ENCODE results near the gene MEAK7.

MEAK7 gene

DNA sequence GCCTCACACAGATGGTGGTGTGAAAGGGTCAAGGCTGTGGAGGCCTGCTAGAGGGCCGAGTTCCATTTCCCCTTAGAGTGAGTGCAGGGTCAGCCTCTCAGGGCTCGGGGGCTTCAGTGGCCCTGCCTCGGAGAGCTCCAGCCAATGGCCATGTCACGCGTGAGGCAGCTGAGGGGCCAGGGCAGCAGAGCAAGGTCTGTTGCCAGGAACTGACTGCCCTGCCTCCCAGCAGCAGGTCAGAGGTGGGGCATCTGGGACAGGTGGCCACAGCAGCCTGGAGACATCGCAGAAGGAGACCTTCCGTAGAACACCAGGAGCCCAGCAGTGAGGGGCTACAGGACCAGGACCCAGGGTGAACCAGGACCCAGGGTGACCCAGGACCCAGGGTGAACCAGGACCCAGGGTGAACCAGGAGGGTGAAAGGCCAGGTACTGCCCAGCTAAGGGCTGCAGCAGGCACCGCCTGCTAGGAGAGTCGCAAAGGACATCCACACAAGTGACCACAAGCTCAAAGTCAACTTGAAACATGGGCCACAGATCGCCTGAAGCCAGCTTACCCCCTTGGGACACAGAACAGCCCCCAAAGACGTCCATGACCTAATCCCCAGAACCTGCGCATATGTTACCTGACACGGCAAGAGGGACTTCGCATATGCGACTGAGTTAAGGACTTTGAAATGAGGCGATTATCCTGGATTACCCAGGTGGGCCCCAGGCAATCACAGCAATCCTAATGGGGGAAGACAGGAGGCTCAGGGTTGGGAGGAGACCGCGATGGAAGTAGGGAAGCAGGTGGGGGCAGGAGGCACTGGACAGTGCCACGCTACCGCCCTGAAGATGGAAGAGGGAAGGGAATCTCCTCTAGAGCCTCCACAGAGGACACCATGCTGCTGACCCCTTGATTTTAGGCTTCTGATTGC lies 4.8 kb upstream of the MEAK7 start:
- FAIRE-seq, result no peak

DNA sequence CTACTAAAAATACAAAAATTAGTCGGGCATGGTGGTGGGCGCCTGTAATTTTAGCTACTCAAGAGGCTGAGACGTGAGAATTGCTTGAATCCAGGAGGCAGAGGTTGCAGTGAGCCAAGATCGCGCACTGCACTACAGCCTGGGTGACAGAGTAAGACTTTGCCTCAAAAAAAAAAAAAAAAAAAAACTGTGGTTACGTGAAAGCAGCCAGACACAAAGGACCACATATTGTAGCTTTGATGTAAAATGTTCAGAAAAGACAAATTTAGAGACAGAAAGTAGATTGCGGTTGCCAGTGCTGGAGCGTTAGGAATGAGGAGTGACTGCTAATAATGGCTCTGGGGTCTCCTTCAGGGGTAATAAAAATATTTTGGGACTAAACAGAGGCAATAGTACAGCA lies 4.0 kb upstream of the MEAK7 start:
- FAIRE-seq, result no peak

DNA sequence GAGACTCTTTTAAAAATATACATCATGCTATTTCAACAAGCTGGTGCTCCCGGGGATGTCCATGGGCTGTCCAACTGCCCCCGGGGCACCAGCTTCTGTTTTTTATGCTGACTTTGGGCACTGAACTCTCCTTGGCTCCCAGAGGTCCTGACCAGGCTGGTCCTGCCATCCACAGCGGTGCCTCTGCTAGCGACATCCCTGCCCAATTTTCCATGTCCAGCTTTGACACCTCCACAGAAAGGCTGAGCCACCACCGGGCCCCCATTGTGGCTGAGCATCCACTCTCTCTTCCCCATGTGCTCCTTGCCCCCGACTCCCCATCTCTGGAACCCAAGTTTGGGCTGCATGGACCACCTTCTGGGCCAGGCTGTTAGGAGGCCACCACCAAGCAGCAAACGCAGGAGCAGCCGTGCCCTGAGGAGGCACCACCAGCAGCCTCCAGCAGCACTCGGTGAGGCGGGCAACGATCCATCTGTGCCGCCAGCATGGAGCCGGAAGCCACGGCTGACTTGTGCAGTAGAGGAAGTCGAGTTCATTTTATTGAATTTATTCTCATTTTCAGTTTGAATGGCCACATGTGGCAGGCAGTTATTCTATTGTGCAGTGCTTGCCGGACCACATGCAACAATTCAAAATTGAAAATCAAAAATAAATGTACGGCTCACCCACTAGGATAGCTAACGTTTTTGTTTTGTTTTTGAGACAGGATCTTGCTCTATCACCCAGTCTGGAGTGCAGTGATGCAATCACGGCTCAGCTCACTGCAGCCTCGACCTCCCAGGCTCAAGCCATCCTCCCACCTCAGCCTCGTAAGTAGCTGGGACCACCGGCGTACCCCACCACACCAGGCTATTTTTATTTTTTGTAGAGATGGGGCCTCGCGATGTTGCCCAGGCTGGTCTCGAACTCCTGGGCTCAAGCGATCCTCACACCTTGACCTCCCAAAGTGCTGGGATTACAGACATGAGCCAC lies 2.8 kb upstream of the MEAK7 start:
- FAIRE-seq, result no peak

DNA sequence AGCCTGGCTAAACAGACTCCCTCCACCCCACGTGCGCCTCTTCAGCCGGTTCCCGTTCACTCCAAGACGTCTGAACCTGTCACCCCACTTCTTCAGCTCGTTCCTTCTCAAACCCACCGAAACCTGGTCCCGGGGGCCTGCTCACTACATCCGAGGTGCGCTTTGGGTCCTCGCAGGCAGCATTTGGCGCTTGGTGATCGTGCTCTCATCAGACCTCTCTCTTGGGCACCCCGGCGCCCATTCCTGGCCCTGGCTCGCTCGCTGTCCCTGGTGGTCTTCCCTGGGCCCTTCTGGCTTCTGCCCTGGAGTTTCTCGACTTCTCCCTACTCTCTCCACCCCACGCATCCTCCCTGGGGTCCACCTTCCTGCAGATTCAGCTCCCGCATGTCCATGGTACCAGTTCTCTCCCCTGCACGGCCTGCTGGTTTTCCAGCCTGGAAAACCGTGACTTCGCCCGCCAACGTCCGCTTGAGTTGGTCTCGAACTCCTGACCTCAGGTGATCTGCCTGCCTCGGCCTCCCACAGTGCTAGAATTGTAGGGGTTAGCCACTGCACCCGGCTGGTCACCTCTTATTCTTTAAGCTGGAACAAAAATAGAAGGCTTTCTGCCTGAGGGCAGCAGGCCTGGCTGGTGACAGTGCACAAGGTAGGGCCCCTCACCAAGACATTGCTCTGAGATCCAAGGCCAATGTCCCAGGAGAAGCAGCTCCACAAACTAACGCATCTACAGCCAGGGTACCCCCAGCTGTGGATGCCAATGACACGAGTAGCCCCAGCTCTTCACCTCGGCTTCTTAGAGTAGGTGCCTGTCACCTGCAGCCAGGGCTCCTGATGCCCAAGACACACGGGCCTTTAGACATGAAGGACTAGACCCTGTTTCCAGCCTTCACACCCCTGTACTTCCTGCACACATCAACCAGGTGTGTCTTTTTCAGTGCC lies 1.1 kb upstream of the MEAK7 start:
- FAIRE-seq, result no peak

DNA sequence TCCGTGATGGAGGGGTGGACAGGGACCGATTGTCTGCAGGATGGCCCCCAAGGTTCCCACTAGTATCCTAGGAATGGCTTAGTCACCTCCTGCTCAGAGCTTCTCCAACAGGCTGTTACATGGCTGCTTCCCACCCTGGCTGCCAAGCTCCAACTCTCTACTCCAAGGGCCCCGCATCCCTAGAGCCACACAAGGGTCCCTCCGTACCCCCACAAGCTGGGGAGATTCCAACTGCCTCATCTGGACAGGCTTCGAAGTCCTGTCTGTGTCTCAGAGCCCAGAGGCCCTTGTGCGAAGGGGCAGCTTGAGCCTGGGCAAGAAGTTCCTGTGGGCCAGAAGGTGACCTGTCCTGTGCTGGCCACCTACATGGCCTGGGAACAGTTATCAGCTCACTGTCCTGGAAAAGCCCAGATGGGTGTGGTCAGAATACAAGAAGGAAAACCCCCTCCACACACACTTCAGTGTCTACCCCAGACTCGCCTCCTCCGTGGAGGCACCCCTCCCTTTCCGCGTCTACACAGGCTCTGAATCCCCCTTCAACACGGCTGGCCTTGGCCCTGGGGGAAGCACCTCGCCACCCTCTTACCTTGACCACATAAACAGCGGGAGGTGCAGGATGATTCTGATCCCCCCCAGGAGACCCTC lies 586 bp downstream of the MEAK7 start:
- FAIRE-seq, result no peak

DNA sequence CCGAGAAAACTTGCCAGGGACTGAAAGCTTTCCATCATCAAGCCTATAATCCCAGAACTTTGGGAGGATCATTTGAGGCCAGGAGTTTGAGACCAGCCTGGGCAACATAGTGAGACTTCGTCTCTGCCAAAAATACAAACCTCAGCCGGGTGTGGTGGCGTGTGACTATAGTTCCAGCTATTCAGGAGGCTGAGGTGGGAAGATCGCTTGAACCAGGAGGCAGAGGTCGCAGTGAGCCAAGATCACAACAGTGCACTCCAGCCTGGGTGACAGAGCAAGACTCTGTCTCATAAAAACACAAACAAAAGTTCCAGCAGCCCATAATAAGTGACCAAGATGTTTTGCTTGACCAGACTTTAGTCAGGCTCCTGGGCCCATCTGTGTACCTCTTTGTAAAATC lies 1.9 kb downstream of the MEAK7 start:
- FAIRE-seq, result no peak

DNA sequence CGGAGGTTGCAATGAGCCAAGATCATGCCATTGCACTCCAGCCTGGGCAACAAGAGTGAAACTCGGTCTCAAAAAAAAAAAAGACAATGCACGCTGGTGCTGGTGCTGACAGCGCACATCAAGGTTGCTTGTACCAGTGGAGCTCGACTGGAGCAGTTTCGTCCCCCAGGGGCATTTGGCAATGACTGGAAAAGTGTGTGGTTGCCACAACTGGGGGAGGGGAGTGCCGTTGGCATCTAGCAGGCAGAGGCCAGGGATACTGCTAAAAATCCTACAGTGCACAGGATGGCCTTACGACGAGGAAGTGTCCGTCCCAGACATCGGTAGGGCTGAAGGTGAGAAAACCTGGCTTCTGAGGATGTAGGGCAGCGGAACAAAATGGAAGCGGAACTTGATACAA lies 2.4 kb downstream of the MEAK7 start:
- no peak for FAIRE-seq

DNA sequence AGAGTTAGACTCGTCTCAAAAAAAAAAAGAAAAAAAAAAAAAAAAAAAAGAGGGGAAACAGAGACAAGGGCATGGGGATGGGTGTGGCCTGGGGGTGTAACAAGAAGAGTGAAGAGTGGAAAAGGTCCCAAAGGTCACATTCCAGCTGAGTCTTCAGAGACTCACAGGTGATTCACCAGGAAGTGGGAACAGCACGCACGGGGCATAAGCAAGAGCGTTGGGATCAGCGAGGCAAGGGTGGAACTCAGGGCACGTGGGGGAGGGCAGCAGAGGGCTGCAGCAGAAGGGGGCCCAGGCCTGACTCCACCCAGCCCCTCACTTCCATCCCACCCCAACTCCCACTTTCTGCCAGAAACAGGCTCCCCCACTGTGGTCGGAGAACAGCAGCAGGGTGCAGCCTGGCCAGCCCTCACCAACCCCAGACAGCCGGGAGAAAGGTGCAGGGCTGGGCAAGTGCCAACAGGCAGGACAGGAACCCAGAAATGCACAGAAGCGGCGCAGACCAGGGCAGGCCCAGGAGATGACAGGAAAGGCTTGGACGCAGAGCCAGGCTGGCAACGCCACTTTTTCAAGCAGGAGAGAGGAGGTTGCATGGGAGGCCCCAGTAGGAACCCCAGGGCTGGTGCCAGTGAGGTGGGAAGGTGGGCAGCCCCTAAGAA lies 3.3 kb downstream of the MEAK7 start:
- no peak for FAIRE-seq

DNA sequence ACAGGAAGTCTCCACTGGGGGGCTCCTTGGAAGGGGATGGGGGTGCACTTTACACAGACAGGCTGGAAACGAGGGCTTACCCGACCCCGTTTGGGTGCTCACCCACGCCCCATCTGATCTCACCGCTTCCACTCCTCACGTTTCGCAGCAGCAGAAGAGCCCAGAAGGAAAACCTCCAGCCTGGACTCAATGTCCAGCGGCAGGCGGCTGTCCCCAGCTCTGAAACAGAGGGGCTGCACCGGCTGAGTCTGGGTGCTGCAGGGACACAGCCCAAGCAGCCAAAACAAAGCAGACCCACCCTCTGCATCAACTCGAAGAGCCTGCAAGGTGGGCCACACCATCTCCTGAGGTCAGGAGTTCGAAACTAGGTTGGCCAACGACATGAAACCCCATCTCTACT lies 3.9 kb downstream of the MEAK7 start:
- FAIRE-seq, result no peak

DNA sequence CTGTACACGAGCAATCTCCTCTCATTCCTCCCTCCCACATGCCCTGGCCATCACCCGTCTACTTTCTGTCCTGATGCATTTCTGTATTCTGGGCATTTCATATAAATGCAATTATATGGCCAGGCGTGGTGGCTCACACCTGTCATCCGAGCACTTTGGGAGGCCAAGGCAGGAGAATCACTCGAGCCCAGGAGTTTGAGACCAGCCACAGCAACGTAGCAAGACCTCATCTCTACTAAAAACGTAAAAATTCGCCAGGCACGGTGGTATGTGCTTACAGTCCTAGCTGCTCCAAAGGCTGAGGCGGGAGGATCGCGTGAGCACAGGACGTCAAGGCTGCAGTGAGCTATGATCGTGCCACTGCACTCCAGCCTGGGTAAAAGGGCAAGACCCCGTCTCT lies 4.8 kb downstream of the MEAK7 start:
- no peak for FAIRE-seq

DNA sequence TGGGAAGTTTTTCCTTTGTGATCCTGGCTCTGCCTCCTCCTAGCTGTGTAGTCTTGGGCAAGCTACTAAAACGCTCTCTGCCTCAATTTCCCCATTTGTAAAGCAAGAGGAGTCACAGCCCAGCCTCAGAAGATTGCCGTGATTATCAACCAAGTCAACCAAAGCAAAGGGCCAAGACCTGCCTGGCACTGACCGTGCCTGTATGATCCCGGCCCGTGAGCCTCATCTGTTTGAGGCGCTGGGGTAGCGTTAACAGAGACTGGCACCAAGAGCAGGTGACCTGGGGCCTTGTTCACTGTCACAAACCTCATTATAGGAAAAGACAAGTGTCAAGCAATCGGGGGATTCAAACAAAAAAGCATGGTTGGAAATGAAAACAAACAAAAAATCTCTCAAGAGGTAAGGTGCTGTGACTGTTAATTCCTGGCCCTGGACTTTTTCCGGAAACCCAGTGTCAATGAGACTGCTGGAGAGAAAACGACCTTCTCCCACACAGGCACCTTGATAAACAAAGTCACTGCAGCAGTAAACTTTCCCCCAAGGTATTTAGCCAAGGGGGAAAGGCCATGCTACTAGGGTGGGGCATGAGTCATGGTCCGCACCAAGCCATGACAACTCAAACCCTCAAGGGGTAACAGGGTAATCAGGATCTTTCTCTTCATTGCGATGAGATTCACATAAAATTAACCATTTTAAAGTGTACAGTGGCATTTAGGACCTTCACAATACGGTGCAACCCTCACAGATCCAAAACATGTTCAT lies 5.4 kb downstream of the MEAK7 start:
- no peak for FAIRE-seq

DNA sequence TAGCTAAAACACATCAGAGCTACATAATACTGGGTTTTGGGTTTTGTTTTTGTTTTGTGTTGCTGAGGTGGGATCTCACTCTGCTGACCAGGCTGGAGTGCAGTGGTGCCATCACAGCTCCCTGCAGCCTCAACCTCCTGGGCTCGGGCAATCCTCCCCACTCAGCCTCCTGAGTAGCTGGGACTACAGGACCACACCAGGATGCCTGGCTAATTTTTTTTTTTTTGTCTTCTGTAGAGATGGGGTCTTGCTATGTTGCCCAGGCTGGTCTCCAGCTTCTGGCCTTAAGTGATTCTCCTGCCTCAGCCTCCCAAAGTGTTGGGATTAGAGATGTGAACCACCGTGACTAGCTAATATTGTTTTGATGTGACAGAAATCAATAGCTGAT lies 6.2 kb downstream of the MEAK7 start:
- no peak for FAIRE-seq

DNA sequence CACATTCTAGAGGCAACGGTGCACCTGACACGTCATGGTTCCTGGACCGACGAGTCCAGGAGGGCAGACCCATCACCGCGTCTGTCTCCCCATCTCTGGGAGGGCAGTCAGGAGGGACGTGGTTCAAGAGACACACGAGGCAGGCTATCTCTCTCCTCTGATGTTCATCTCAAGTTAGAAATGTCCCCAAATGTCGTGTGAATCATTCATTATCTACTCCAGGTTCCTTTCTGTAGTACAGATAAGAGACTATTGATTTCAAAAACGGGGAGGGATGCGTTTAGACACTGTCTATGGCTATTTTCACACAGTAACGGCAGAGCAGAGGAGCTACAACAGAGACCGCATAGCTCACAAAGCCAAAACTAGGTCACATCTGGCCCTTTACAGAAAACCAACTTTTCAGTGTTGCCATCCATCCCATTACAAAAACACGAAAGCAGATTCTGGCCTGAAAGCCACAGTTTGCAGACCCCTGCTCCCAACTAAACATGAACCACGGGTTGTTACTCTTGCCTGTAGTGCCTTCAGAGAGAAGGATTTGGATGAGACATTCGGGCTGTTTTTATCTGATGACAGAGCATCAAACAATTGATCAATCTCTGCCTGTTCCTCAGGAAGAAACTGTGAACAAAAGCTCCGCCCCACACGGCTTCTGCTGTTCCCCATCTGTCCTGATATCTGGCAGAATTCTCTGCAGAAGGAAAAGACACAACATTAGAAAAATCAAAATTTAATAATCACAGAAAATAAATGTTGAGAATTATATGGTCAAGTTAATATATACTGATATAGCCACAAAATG lies 6.8 kb downstream of the MEAK7 start:
- no peak for FAIRE-seq

DNA sequence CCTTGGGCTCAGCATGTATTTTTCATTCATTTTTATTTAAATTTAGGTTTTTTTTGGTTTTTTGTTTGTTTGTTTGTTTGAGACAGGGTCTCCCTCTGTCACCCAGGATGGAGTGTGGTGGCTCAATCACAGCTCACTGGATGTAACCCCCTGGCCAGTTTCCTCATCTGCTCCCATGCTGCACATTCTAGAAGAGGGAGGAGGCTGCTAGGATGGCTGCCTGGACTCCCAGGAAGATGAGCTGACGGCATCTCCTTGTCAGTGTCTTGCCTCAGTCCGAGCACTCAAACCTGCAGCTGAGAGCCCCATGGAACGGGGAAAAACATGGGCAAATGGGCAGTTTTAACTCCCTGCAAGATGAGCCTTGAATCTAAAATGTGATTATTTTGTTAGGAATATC lies 7.5 kb downstream of the MEAK7 start:
- FAIRE-seq, result no peak

DNA sequence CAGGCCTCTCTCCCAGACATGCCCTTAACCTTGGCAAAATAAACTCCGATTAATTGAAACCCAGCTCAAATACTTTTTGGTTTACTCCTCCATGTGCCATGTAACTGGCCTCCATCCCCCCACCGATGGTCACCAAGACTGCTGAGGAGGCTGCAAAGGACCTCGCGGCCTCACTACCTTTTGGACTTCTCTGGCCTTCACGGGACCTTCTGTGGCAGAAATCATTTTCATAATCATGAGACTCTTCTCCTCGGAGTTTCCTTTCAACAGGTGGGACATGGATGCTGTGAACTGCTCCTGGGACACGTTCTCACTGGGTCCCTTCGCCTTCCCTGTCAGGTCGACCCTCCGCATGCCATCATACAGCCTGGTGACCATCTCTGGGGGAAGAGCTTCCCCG lies 9.0 kb downstream of the MEAK7 start:
- FAIRE-seq, result no peak

DNA sequence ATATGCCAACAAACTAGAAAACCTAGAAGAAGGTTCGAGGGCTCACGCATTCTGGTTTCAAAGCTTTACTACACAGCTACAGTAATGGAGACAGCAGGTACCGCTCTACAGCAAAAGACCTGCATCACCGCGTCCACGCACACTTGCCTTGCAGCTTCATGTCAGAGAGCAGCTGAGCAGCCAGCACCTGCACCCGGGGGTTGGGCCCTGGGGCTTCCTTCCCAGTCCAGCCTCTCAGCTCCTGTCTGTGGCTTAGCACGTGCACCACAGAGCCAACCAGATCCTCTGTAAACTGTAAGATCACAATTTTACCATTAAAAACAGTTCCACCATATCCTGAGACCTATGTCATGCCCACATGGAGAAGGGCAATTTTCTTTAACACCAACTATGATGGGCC lies 15.3 kb downstream of the MEAK7 start:
- no peak for FAIRE-seq

DNA sequence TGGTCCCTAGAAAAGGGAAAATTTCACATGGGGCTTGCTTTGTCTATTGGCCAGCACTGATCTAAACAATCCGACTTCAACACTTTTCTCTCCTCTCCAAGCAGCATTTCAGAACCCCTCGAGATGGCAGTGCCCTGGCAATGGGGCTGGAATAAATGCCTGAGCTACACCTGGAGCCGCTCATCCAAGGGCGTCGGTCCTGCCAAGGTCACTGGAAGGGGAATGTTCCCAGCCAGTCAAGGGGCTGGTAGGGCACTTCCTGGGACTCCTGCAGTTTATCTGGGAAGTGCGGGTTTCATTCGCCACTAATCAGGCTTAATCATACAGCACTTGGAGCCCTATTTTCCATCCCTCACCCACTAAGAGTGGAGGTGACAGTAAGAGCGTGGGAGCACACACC lies 17.1 kb downstream of the MEAK7 start:
- FAIRE-seq, result no peak

DNA sequence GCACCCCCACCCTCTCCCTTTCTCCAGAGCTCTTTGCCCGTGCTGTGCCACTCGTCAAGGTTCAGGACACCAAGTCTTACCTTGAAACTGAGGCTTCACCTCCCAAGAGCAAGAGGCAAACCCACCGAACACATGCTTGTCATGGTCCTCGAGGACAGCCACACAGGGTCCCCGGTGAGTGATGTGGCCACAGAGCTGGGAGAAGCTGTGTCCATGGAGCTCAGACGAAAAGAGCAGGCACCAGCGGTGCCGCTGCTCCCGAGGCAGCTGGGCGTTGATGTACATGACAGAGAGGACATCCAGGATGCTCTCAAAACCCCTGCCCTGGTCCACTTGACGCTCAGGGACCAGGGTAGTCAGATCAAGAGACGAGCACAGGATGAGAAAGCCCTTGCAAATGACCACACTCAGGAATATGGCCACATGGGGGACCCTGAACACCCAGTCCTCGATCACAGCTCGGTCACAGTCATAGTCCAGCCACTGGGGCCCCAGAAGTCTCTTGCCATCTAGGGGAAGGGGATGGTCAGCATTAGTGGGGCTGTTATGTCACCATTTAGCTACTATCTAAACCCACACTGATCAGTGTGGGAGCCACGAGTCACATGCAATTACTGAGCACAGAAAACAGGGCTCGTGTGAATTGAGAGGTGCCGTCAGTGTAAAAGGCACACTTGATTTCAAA lies 17.8 kb downstream of the MEAK7 start:
- FAIRE-seq, result no peak

DNA sequence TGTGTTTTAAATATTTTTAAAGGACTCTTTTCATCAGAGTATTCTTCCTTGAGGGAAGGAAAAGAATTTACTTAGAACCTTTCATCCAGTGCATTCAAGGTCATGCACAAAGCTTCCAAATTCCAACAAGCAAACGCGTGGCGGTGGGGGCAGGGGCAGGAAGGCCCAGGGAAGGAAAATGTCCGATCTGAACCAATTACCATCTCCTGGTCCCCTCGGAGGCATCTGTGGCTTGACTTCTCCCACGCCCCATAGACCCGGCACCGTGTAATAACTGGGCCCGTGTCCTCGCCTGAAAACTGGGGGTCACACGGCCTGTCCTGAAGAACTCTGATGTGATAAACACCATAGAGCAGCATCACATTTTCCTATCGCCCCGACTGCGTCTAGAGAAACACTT lies 18.3 kb downstream of the MEAK7 start:
- FAIRE-seq, result no peak
